GM21576 (cell line): ENCODE results near the gene SENP6.
A peak's percentile ranks its signal among the peaks of the same experiment; 100 is the strongest.

ENCODE experiments used
- ATAC-seq: cut with Tn5 transposase; IDR thresholded peaks from one replicate; pipeline ENCODE4 v1.9.1; 2021; ENCODE audit warnings: mild to moderate bottlenecking, moderate library complexity; ENCODE audit not compliant: unreplicated experiment

The SENP6 gene

DNA sequence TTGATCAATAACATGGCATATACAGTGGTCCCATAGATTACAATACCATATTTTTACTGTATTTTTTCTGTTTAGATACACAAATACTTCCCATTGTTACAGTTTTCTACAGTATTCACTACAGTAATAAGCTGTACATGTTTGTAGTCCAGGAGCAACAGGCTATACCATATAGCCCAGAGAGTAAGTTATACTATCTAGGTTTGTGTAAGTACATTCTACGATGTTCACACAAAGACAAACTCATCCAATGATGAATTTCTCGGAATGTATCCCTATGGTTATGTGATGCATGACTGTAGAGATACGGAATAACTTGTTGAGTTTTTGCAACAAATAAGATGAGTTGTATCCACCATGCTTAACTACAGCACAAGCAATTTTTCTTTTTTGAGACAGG is 143.7 kb downstream of the SENP6 start:
- ATAC-seq = no peak

DNA sequence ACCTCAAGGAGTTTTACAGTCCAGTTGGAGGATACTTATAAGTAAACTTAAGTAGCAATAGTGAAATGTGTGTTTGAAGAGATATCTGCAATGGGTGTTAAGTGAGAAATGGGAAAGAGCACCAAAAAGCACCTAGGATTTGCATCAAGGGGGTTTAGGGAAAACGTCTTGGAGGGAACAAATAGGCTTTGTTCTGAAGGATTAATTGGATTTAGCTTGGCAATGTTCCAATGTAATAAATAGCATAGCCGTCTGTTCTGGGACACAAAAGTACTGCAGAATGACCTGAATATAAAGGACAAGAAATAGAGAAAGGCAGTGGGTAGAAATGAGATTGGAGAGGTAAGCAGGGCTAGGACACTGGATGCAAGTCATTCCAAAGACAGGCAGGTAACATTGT is 144.5 kb downstream of the SENP6 start:
- no peak for ATAC-seq

DNA sequence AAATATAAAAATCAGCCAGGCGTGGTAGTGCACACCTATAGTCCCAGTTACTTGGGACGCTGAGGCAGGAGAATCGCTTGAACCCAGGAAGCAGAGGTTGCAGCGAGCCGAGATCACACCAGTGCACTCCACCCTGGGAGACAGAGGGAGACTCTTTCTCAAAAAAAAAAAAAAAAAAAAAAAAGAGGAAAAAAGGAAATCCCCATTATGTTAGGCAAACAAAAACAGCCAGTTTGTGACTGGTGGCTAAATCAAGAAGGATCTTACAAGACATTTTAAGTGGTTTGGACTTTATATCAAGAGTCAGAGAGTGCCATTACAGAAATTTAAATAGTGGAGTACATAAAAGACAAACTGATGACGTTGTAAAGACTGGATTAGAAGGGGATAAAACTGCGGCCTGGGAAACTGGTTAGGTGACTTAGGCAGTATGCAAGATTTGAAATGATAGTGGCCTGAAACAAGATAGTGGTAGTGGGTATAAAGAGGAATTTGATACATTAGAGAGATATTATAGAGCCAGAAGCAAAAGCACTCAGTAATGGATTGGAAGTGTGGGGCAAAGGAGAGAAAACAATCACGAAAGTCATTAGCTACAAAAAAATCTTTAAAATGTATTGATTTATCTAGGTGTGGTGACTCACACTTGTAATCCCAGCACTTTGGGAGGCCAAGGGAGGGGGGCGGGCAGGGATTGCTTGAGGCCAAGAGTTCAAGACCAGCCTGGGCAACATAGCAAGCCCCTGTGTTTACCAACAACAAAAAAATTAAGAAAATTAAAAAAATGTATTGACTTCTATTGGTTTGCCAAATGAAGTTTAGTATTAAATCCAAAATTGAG is 145.7 kb downstream of the SENP6 start:
- no peak for ATAC-seq

DNA sequence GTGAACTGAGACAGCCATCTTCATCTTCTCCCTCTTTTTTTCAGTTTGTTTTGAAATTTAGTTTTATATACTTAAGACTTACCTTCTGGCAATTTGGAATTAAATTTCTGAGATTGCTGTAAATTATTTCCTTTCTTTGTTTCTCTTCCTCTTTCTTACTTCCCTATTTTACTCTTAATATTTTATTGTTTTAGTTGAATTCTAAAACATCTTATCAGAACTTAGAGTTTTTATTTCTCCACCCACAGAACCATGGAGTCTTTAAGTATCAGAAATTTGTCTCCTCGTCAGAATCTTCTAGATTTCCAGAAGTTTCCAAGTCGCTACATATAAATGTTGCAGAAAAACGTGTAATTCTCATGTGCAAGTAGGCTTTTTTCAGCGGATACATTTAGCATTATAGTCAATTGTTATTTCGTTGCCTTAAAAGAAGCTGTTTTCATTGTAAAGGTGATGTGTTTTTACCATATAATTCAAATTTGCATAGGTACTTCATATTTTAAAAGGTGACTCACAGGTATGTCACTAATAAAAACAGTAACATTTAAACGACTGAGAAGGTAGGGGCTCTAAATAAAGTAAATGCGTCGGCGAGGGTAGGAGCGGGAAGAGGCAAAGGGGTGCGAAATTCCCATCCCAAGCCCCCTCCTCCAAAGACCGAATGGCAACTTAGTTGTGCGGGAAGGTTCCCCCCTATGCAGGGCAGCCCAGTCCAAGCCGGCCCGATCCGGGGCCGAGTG is 146.5 kb downstream of the SENP6 start:
- peak; percentile 2 for ATAC-seq

DNA sequence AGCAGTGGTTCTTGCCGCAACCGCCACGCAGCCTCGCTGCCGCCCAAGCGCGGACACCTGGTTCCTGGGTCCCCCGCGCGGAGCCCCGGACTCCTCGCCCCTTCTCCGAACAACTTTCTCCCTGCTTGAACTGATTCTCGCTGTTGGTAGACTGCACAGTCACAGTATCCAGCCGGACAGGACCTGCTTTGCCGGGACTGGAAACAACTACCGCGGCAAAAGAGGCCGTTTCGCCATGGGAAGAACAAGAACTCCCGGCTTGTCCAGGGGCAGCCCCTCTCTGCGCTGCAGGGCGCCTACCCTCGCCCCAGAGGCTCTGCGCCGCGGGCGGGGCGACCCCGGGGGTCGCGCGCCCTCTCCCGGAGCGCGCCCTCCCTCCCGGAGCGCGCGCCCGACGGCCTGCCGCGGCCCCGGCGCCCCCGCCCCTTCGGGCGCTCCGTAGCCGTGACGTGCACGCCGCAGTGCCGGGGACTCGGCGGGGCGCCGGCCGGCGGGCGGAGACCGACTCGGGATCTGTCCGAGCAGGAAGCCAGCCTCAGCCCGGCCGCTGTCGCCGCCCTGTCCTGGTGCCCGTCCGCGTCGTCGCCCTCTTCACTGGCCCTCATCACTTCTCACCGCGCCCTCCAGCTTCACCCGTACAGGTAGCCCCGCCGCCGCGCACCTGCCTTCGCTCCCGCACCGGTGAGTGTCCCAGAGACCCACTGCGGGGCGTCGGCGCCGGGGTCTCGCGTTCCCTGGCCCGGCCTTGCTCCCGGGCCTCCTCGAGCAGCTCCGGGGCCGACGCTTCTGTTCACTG is 147.3 kb downstream of the SENP6 start, which contains the start of gene MYO6:
Gene MYO6 (plus strand): TSS at position 497 of the 796 bp plus-strand sequence. CDS start 68,309 bp downstream, outside the sequence.
- ATAC-seq = peak; percentile 80

DNA sequence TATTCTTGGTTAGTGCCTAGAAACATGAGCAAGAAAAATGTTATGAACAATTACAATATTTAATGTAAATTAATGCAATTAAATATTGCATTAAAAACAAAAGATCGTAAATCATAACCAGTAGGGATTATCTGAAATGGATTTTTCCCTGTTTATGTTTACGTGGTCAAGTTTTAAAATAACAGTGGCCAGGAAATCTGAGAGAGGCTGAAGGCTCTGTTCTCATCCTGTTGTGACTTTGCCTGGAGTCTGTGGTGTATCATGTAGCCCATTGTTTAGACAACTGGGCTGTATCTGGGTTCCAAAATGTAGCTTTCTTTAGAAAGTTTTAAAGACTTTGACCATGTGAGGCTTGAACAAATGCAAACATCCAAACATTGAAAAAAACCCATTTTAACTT is 149.8 kb downstream of the SENP6 start:
- ATAC-seq = no peak

DNA sequence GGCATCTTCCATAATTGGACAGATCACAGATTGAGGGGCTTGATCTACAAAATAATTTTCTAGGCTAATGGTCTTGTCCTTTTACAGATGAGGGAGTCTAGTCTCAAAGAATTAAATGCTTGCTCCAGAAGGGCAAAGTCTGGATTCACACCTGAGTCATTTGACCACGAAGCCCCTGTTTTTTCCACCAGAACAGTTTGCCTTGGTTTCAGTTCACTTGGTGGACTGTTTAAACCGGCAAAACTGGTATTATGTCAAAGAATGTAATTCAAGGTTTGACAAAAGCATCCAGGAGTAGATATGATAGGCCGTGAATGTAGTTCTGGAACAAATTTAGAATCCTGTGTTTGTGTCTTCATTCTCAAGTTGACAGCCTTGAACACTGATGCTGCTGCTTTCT is 150.7 kb downstream of the SENP6 start:
- ATAC-seq = no peak

DNA sequence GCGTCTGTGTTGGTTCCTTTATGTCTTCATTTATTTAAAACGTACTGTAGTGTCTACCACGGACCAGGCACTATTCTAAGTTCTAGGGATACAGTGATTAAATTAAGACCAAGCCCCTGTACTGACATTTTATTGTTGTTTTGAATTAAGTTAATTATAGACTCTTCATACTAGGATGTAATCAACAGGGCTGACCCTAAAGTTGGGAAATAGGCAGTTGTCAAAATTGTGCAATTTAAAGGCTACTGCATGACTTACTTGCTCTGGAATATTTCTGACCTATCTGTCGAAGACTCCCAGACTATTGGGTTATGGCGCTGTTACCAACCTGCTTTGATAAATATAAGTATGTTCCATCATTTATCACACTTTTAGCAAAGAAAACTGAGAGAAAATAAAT is 154.0 kb downstream of the SENP6 start:
- ATAC-seq = no peak

DNA sequence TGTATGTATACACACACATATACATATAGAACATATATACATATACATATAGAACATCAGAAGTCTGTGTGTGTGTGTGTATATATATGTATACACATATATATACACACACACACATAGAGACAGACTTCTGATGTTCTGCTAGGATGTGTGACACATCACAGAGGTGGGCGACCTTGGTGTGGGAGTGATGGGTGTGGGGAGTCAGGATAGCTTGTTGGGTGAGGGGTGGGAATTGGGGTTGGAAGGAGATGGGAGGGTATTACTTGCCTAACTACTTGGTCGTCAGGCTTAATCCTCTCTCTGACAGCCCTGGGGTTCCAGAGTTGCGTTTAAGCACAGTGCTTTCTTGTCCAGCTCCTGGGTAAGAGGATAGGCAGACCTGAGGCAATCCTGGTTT is 155.6 kb downstream of the SENP6 start:
- ATAC-seq = no peak

DNA sequence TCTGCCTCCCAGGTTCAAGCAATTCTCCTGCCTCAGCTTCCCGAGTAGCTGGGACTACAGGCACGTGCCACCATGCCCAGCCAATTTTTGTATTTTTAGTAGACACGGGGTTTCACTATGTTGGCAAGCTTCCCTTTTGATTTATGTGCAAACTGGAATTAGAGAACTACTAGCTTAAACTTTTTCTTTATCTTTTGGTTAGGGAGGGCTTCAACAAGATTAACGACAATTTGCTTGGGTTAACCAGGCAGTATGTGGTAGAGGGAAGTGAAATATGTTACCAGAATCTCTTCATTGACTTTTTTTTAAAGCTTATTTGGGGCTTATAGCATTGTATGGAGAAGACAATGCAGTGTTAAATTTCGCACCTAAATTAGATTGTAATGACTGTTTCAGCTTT is 156.4 kb downstream of the SENP6 start:
- no peak for ATAC-seq

DNA sequence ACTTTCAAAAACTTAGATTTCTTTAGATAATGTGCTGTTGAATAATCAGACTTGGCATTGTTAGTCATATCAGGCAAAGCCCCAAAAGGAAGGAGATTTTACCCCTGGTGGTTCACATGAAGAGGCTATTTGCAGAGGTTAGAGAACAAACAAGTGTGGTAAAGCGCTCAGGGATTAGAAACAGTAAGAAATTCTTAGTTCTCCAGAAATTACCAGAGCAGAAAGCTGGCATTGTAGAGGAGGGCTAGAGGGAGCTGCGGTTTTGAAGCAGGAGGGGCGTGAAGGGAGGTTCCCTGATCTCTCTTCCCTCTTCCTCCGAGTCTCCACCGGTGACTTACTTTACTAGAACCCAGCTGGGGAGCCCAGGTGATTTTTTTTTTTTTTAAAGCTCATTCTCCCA is 157.5 kb downstream of the SENP6 start:
- ATAC-seq = no peak

DNA sequence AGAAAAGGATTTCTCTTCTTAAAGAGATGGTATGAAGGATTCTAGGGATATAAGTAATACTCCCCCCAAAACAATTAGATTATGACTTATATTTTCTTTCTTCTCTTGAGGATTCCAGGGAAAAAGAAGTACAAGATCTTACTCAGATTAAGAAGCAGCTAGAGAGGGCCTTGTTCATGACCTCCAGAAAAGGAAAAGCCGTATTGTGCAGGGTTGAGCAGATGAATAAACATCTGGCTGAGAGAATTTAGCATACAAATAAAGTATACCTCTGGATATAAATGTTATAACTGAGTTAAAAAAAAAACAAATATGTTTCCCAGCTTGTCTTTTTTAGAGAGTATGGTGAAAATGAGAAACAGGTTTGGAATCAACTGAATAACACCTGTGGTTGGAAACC is 158.6 kb downstream of the SENP6 start:
- ATAC-seq = no peak

DNA sequence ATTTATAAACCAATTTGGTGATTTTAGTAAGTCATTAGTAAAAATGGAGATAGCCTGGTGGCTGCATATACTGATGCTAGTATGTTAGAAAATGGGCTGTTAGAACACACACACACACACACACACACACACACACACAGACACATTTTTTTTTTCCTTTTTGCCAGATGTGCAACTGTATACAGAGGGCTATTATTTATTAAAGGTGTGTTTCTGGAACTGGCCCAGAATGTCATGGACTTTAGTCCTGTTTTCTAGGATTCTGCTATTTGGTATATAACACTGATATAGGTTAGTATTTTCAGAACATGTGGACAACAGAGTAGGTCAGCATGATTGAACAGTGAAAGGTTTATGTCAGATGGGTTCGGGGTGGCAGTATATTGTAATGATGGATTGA is 159.8 kb downstream of the SENP6 start:
- ATAC-seq = no peak

DNA sequence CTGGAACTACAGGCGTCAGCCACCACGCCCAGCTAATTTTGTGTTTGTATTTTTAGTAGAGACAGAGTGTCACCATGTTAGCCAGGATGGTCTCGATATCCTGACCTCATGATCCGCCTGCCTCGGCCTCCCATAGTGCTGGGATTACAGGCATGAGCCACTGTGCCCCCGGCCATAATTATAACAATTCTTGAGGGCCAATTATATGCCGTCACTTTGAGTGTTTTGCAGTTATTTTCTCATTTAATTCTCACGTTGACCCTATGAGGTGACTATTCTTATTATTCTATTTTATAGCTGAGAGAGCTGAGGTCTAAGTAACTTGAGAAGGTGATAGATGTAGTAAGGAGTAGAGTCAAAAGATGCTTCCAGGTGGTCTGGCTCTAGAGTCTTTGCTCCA is 160.4 kb downstream of the SENP6 start:
- ATAC-seq = no peak

DNA sequence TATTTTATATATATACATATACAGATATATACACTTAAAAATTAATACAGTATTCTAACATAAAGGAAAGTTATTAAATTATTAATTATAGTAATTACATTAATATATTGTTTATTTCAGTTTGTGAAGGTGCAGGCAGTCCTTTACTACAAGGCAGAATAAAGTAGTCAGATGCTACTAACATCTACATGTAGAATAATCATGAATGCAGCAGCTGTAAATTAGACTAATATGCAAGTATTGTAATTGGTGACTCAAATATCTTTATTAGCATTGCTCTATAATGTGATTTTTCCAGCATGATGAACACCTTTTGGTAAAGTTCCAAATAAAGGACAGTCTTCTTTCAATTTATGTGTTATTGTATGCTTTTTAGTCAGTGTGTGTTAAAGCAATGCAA is 164.7 kb downstream of the SENP6 start:
- no peak for ATAC-seq
